ENCODE results near the gene FFAR1. TPM values are rescaled to one million over a fixed set of nuclear protein-coding genes. Genes with fewer than 3 reads are reported as not detected.

The FFAR1 gene
- polyA plus RNA-seq, 1 donor from 2014 or later, result not detected

DNA sequence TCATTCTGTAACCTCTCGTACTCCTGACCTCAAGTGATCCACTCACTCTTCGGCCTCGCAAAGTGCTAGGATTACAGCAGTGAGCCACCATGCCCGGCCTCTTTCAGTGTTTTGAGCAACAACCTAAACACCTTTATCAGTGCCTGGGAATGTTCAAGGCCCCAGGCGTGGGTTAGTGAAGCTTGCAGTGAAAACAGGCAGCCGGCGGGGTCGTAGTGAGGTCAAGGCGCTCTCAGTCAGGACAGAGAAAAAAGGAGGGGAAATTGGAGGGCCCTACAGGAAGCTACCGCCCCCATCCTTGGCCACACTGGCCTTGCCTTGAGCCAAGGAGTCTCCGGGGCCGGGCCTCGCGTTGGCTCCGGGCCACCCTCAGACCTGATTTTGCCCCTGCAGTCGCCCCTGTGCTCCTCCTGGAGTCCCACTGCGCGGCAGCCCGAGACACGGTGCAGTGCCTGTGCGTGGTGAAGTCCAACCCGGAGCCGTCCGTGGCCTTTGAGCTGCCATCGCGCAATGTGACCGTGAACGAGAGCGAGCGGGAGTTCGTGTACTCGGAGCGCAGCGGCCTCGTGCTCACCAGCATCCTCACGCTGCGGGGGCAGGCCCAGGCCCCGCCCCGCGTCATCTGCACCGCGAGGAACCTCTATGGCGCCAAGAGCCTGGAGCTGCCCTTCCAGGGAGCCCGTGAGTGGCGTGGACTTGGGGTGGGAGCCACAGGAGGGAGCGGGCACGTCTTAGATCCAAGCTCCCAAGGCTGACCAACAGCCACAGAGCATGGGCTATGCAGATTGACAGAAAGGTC is 38.0 kb upstream of the FFAR1 start:
- no peaks in the 10 kb centered on the region for H3F3A ChIP-seq (ENCODE audit: insufficient read depth, low read length, poor library complexity, severe bottlenecking)
- no peak overlapping the region for H3K27ac ChIP-seq (ENCODE audit: low read length)
- H3K9me3 ChIP-seq (ENCODE audit: low read length), result no peaks in the 10 kb centered on the region
- no peak overlapping the region for H2AFZ ChIP-seq (ENCODE audit: low read depth, low read length)
- TF ChIP-seq, protein P1, sequence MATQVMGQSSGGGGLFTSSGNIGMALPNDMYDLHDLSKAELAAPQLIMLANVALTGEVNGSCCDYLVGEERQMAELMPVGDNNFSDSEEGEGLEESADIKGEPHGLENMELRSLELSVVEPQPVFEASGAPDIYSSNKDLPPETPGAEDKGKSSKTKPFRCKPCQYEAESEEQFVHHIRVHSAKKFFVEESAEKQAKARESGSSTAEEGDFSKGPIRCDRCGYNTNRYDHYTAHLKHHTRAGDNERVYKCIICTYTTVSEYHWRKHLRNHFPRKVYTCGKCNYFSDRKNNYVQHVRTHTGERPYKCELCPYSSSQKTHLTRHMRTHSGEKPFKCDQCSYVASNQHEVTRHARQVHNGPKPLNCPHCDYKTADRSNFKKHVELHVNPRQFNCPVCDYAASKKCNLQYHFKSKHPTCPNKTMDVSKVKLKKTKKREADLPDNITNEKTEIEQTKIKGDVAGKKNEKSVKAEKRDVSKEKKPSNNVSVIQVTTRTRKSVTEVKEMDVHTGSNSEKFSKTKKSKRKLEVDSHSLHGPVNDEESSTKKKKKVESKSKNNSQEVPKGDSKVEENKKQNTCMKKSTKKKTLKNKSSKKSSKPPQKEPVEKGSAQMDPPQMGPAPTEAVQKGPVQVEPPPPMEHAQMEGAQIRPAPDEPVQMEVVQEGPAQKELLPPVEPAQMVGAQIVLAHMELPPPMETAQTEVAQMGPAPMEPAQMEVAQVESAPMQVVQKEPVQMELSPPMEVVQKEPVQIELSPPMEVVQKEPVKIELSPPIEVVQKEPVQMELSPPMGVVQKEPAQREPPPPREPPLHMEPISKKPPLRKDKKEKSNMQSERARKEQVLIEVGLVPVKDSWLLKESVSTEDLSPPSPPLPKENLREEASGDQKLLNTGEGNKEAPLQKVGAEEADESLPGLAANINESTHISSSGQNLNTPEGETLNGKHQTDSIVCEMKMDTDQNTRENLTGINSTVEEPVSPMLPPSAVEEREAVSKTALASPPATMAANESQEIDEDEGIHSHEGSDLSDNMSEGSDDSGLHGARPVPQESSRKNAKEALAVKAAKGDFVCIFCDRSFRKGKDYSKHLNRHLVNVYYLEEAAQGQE (IDR thresholded peaks at IDR 0.05; ENCODE audit: borderline replicate concordance), result no peak
- TF ChIP-seq EP300 (conservative IDR thresholded peaks at IDR 0.05; ENCODE audit: poor library complexity, severe bottlenecking), result no peak
- TF ChIP-seq TAF1 (IDR thresholded peaks at IDR 0.05; ENCODE audit: low read depth), result no peak
- no peak for TF ChIP-seq EZH2 (IDR thresholded peaks at IDR 0.05; ENCODE audit: borderline replicate concordance, insufficient read depth, low read length, poor library complexity, severe bottlenecking)
- TF ChIP-seq, protein P2, sequence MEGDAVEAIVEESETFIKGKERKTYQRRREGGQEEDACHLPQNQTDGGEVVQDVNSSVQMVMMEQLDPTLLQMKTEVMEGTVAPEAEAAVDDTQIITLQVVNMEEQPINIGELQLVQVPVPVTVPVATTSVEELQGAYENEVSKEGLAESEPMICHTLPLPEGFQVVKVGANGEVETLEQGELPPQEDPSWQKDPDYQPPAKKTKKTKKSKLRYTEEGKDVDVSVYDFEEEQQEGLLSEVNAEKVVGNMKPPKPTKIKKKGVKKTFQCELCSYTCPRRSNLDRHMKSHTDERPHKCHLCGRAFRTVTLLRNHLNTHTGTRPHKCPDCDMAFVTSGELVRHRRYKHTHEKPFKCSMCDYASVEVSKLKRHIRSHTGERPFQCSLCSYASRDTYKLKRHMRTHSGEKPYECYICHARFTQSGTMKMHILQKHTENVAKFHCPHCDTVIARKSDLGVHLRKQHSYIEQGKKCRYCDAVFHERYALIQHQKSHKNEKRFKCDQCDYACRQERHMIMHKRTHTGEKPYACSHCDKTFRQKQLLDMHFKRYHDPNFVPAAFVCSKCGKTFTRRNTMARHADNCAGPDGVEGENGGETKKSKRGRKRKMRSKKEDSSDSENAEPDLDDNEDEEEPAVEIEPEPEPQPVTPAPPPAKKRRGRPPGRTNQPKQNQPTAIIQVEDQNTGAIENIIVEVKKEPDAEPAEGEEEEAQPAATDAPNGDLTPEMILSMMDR (IDR thresholded peaks at IDR 0.05; ENCODE audit: poor library complexity, severe bottlenecking), result no peak
- no peak for TF ChIP-seq RAD21 (conservative IDR thresholded peaks at IDR 0.05)
- no peak for TF ChIP-seq POLR2AphosphoS5 (IDR thresholded peaks at IDR 0.05)
- no peak for TF ChIP-seq SMC3 (conservative IDR thresholded peaks at IDR 0.05; ENCODE audit: poor library complexity)
- no peak for TF ChIP-seq MXI1 (conservative IDR thresholded peaks at IDR 0.05; ENCODE audit: poor library complexity, severe bottlenecking)
- H3K79me2 ChIP-seq (replicated peaks; ENCODE audit: insufficient read depth, low read length), result no peaks in the 10 kb centered on the region
- no peaks in the 10 kb centered on the region for H4K20me1 ChIP-seq (ENCODE audit: insufficient read depth)
- no peaks in the 10 kb centered on the region for H3K36me3 ChIP-seq (ENCODE audit: insufficient read depth, low read length)
- no peaks in the 10 kb centered on the region for H3K9me2 ChIP-seq (ENCODE audit: insufficient read depth, low read length)
- no peak overlapping the region for H3K4me3 ChIP-seq (ENCODE audit: low read length)
- no peak overlapping the region for H3K9ac ChIP-seq (ENCODE audit: low read length)
- no peaks in the 10 kb centered on the region for H3K27me3 ChIP-seq (ENCODE audit: insufficient read depth, low read depth, low read length)
- H3K4me2 ChIP-seq (ENCODE audit: low read length), result no peak overlapping the region

DNA sequence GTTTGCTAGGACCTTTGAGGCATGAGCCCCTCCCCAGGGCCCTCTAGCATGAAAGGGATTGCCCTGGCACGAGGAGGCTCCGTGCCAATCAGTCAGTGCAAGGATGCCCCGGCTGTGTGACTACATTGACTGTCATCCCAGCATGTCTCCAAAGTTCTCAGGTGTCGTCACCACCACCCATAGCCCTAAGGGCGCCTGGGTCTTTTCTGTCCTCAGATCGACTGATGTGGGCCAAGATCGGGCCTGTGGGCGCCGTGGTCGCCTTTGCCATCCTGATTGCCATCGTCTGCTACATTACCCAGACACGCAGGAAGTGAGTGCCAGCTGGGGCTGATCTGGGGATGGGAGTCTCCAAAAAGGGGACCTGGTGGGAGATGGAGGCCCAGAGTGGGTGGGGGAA is 37.4 kb upstream of the FFAR1 start:
- H3K27me3 ChIP-seq (ENCODE audit: insufficient read depth, low read depth, low read length), result no peaks in the 10 kb centered on the region
- H3K79me2 ChIP-seq (replicated peaks; ENCODE audit: insufficient read depth, low read length), result no peaks in the 10 kb centered on the region
- no peaks in the 10 kb centered on the region for H4K20me1 ChIP-seq (ENCODE audit: insufficient read depth)
- H3K4me3 ChIP-seq (ENCODE audit: low read length), result no peak overlapping the region
- no peak overlapping the region for H3K4me2 ChIP-seq (ENCODE audit: low read length)
- no peaks in the 10 kb centered on the region for H3K36me3 ChIP-seq (ENCODE audit: insufficient read depth, low read length)
- H2AFZ ChIP-seq (ENCODE audit: low read depth, low read length), result no peak overlapping the region
- H3F3A ChIP-seq (ENCODE audit: insufficient read depth, low read length, poor library complexity, severe bottlenecking), result no peaks in the 10 kb centered on the region
- no peak overlapping the region for H3K27ac ChIP-seq (ENCODE audit: low read length)
- H3K9me3 ChIP-seq (ENCODE audit: low read length), result no peaks in the 10 kb centered on the region
- no peak overlapping the region for H3K9ac ChIP-seq (ENCODE audit: low read length)
- H3K9me2 ChIP-seq (ENCODE audit: insufficient read depth, low read length), result no peaks in the 10 kb centered on the region
- TF ChIP-seq MXI1 (conservative IDR thresholded peaks at IDR 0.05; ENCODE audit: poor library complexity, severe bottlenecking) (no peak), SMC3 (conservative IDR thresholded peaks at IDR 0.05; ENCODE audit: poor library complexity) (no peak), RAD21 (conservative IDR thresholded peaks at IDR 0.05) (no peak), TAF1 (IDR thresholded peaks at IDR 0.05; ENCODE audit: low read depth) (no peak), POLR2AphosphoS5 (IDR thresholded peaks at IDR 0.05) (no peak), EZH2 (IDR thresholded peaks at IDR 0.05; ENCODE audit: borderline replicate concordance, insufficient read depth, low read length, poor library complexity, severe bottlenecking) (no peak)
- TF ChIP-seq, protein P2 (IDR thresholded peaks at IDR 0.05; ENCODE audit: poor library complexity, severe bottlenecking), result no peak

Data from neural cell (in vitro differentiated cells).